Ureter (tissue), 1 donor: ENCODE results near the gene ZBED2. TPM values are rescaled to one million over a fixed set of nuclear protein-coding genes. Genes with fewer than 3 reads are reported as not detected.
"Not testable (repeated sequence)": the region's sequence is repeated elsewhere in the genome, so short reads cannot be mapped to it uniquely, and the experiment has no call there.

Experiments
- DNase-seq: peaks from one replicate; pipeline ENCODE4 v3.0.0-alpha.2; 2020; ENCODE audit warnings: low spot score
- total RNA-seq: library from RNA; stranded (reverse); gene quantifications from one replicate; pipeline ENCODE4 v1.2.4, GENCODE V29; 2023
- donor health status: DM: yes; HTN: yes; CAD: no.

The ZBED2 gene
- total RNA-seq, 1 donor from 2014 or later: not detected

DNA sequence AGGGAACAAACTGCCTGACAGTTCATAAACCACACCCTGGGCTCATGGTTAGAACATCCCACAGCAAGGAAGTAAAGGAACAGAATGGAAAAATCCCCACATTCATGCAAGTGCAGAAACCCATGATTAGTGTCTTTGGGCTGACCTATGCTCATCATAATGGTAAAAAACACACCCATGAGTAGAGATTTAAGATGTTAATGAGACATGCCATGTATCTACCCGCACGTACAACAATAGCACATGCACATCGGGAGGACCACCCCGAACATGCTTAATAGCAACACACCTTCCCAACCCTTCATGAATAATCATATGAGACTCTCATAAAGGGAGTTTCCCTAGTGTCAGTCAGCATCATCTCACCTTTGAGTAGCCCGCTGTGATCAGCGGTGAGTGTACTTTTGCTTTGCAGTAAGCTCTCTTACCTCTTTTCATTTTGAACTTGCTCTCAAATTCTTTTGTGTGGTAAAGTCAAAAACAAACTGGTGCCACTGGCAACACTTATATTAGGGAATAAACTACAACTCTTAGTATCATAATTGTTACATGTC is 23.2 kb downstream of the ZBED2 start:
- no peak for DNase-seq

GRCh38 chr3:111571282-111571681 is 23.9 kb downstream of the ZBED2 start:
- no peak for DNase-seq

- DNase-seq: no peak
Measured at GRCh38 chr3:111570404-111571030, 24.6 kb downstream of the ZBED2 start.

GRCh38 chr3:111568911-111569310 is 26.2 kb downstream of the ZBED2 start:
- no peak for DNase-seq

DNA sequence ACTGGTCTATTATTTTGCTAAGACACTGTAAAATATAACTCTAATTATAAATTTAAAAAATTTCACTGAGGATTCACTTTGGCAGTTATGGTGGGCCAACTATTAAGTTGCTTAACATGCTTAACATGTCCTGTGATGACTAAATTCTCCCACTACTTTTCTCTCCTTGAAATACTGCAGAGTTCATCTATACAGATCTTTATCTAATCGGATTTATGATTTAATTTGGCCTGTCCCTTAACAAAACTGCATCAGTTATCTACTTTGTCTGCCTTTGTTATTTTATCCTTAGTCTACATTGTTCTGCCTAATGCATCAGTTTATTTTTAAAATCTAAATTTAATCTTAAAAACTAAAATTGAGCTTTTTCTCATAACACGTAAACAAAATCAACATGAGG is 26.8 kb downstream of the ZBED2 start:
- no peak for DNase-seq

GRCh38 chr3:111566844-111567243 is 28.3 kb downstream of the ZBED2 start:
- no peak for DNase-seq

DNA sequence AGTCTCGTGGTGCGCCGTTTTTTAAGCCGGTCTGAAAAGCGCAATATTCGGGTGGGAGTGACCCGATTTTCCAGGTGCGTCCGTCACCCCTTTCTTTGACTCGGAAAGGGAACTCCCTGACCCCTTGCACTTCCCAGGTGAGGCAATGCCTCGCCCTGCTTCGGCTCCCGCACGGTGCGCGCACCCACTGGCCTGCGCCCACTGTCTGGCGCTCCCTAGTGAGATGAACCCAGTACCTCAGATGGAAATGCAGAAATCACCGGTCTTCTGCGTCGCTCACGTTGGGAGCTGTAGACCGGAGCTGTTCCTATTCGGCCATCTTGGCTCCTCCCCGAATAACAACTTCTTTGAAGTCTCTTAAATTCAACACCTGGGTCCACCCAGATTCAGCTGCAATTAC is 33.2 kb downstream of the ZBED2 start:
- DNase-seq: not testable (repeated sequence)

- no peak for DNase-seq
Measured at GRCh38 chr3:111548756-111549155, 46.4 kb downstream of the ZBED2 start.

DNA sequence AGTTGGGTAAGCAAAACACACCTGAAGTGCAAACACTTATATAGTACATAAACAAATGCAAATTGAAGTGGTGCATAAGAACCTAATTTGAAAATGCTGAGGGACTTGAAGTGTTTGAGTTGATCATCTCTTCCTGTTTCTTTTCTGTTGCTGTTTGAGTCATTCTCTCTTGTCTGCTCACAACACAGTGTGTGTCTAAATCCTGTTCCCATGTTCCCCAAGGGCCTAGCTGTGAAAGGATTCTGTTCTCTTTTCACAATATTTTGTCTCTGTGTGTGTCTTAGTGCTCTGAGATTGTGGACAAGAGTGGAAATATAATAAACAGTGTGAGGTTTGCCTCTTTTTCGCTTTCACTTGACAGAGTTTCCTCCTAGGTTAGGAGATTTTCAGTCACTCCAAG is 47.1 kb downstream of the ZBED2 start:
- DNase-seq: no peak

GRCh38 chr3:111547631-111548030 is 47.5 kb downstream of the ZBED2 start:
- no peak for DNase-seq

- DNase-seq: no peak
Measured at GRCh38 chr3:111545349-111545748, 49.8 kb downstream of the ZBED2 start.

Other genes with a start within 250 kb of the ZBED2 start
- gene CD96, start 53.1 kb downstream of the ZBED2 start, total RNA-seq: 45.9 TPM
- 29.9 TPM for gene PLCXD2, start 79.3 kb upstream of the ZBED2 start, total RNA-seq